Stomach smooth muscle (tissue), 2 donors: Measurements from ENCODE around the gene SMC1B.

Experiments
- H3K27ac ChIP-seq: one replicate; pipeline ENCODE4 v1.7.0; 2013; ENCODE audit warnings: mild to moderate bottlenecking, low read length, inconsistent platforms
- H3K27me3 ChIP-seq, 2 donors: one replicate each; pipeline ENCODE4 v1.7.0; 2013; ENCODE audit warnings: low read length in 2 of 2; ENCODE audit not compliant: insufficient read depth in 2 of 2, control insufficient read depth in 1 of 2
- H3K36me3 ChIP-seq, 2 donors: one replicate each; pipeline ENCODE4 v1.7.0; 2013; ENCODE audit warnings: low read length in 2 of 2; ENCODE audit not compliant: control insufficient read depth in 2 of 2, insufficient read depth in 2 of 2
- H3K4me1 ChIP-seq: one replicate; pipeline ENCODE4 v1.7.0; 2013; ENCODE audit warnings: low read length; ENCODE audit not compliant: control insufficient read depth, insufficient read depth
- H3K4me3 ChIP-seq, 2 donors: one replicate each; pipeline ENCODE4 v1.7.0; 2013; ENCODE audit warnings: low read length in 2 of 2
- H3K9ac ChIP-seq, 2 donors: one replicate each; pipeline ENCODE4 v1.7.0; 2013; ENCODE audit warnings: low read length in 2 of 2, mild to moderate bottlenecking in 1 of 2
- H3K9me3 ChIP-seq, 2 donors: one replicate each; pipeline ENCODE4 v1.7.0; 2013; ENCODE audit warnings: low read length in 2 of 2; ENCODE audit not compliant: control insufficient read depth in 2 of 2
- donor health status: healthy.
- donor health status: Pancreatic carcinoma.

Gene SMC1B

DNA sequence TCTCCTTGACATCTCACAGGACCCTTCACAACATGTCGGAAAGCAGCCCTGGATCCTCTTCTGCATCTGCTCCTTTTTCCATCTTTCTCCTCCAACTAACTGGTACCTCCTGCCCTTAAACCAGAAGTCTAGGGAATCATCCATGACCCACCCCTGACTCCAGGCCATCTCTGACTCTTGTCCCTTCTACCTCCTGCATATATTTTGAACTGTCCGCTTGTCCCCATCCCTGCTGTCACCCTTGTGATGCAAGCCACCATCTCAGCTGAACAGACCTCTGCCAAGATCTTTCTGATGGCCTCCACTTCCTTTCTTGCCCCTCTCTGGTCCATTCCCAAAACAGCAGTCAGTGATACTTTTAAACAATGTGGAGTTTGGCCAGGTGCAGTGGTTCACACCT lies 7.1 kb upstream of the SMC1B start:
- Histone ChIP-seq H3K4me1 (peaks cover 2% of the 10 kb centered on the region), H3K27me3 (peaks cover 0 to 3% of the 10 kb centered on the region in 2 donors), H3K9me3 (no peaks in the 10 kb centered on the region), H3K36me3 (no peaks in the 10 kb centered on the region), H3K4me3 (no peak overlapping the region), H3K27ac (no peak overlapping the region), H3K9ac (no peak overlapping the region)

GRCh38 chr22:45420011-45420410 lies 6.6 kb upstream of the SMC1B start:
- H3K27ac ChIP-seq = no peak overlapping the region
- no peak overlapping the region for H3K9ac ChIP-seq
- no peaks in the 10 kb centered on the region for H3K36me3 ChIP-seq
- peaks cover 0 to 3% of the 10 kb centered on the region in 2 donors for H3K27me3 ChIP-seq
- H3K4me1 ChIP-seq = peaks cover 2% of the 10 kb centered on the region
- no peak overlapping the region for H3K4me3 ChIP-seq
- H3K9me3 ChIP-seq = no peaks in the 10 kb centered on the region

GRCh38 chr22:45418770-45419138 lies 5.4 kb upstream of the SMC1B start:
- H3K9me3 ChIP-seq = no peaks in the 10 kb centered on the region

GRCh38 chr22:45418056-45418769 lies 4.8 kb upstream of the SMC1B start:
- Histone ChIP-seq H3K4me3 (no peak overlapping the region), H3K9me3 (no peaks in the 10 kb centered on the region), H3K36me3 (no peaks in the 10 kb centered on the region), H3K27ac (no peak overlapping the region), H3K27me3 (peaks cover 5 to 6% of the 10 kb centered on the region in 2 donors), H3K9ac (no peak overlapping the region), H3K4me1 (peaks cover 7% of the 10 kb centered on the region)

More at GRCh38 chr22:45418770-45419138, 5.4 kb upstream of the SMC1B start:
- Histone ChIP-seq H3K9ac (no peak overlapping the region), H3K27me3 (peaks cover under 1 to 5% of the 10 kb centered on the region in 2 donors), H3K36me3 (no peaks in the 10 kb centered on the region), H3K27ac (no peak overlapping the region), H3K4me3 (no peak overlapping the region), H3K4me1 (peaks cover 1% of the 10 kb centered on the region)

GRCh38 chr22:45413013-45413367 lies 409 bp downstream of the SMC1B start:
- Histone ChIP-seq H3K27me3 (peaks cover 2 to 13% of the 10 kb centered on the region in 2 donors), H3K9me3 (no peaks in the 10 kb centered on the region), H3K9ac (no peak overlapping the region), H3K36me3 (no peaks in the 10 kb centered on the region), H3K4me3 (peak overlapping the region in 1 of 2 donors; percentile 76), H3K4me1 (peaks cover 7% of the 10 kb centered on the region), H3K27ac (no peak overlapping the region)

DNA sequence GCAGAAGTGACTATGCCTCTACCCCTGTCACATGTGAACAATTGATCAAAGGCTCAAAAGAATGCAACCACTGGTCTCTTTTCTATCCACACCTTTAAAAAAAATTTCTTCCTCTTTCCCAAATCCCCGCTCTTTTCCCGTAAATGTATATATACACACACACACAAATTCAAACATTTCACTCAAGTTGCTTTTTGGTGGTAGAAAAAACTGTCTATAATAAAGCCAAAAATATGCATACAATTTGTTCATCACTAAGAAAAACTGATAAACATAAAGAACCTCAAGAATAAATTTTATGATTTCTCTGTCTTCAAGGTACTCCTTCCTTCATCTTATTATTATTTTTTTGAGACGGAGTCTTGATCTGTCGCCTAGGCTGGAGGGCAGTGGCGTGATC lies 5.6 kb downstream of the SMC1B start:
- no peaks in the 10 kb centered on the region for H3K36me3 ChIP-seq
- H3K27me3 ChIP-seq = peaks cover 0 to 4% of the 10 kb centered on the region in 2 donors
- H3K4me1 ChIP-seq = no peaks in the 10 kb centered on the region
- no peak overlapping the region for H3K27ac ChIP-seq
- H3K9ac ChIP-seq = no peak overlapping the region
- H3K4me3 ChIP-seq = no peak overlapping the region
- no peaks in the 10 kb centered on the region for H3K9me3 ChIP-seq

GRCh38 chr22:45402466-45402985 lies 10.9 kb downstream of the SMC1B start:
- Histone ChIP-seq H3K4me3 (no peak overlapping the region), H3K36me3 (no peaks in the 10 kb centered on the region)

GRCh38 chr22:45399712-45400445 lies 13.5 kb downstream of the SMC1B start:
- no peaks in the 10 kb centered on the region for H3K36me3 ChIP-seq
- no peaks in the 10 kb centered on the region for H3K9me3 ChIP-seq
- no peak overlapping the region for H3K9ac ChIP-seq
- no peak overlapping the region for H3K27ac ChIP-seq
- H3K4me1 ChIP-seq = no peaks in the 10 kb centered on the region
- H3K27me3 ChIP-seq = peaks cover 0 to 5% of the 10 kb centered on the region in 2 donors
- no peak overlapping the region for H3K4me3 ChIP-seq

More at GRCh38 chr22:45402466-45402985, 10.9 kb downstream of the SMC1B start:
- Histone ChIP-seq H3K9ac (no peak overlapping the region), H3K9me3 (no peaks in the 10 kb centered on the region), H3K27ac (no peak overlapping the region), H3K4me1 (no peaks in the 10 kb centered on the region), H3K27me3 (peaks cover 0 to 2% of the 10 kb centered on the region in 2 donors)

GRCh38 chr22:45398214-45398613 lies 15.2 kb downstream of the SMC1B start:
- Histone ChIP-seq H3K4me1 (no peaks in the 10 kb centered on the region), H3K27ac (no peak overlapping the region), H3K9ac (no peak overlapping the region)

DNA sequence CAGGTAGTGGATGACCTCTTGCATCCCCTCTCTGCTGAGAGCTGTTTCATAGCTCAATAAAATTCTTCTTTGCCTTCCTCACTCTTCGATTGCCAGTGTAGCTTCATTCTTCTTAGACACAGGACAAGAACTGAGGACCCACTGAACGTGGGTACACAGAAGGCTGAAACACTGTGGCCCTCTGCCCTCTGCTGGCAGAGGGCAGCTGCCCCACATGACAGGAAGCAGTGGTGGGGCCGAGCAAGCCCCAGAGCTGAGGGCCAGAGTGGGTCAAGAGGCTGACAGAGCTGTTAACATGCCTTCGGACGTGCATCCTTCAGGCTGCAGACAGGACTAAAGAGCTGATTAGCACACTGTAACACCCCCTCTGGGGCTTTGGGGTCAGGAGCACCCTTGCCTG lies 15.6 kb downstream of the SMC1B start:
- Histone ChIP-seq H3K4me3 (no peak overlapping the region), H3K4me1 (no peaks in the 10 kb centered on the region), H3K27me3 (peaks cover 0 to 5% of the 10 kb centered on the region in 2 donors), H3K36me3 (no peaks in the 10 kb centered on the region), H3K27ac (no peak overlapping the region), H3K9ac (no peak overlapping the region), H3K9me3 (no peaks in the 10 kb centered on the region)

More at GRCh38 chr22:45398214-45398613, 15.2 kb downstream of the SMC1B start:
- Histone ChIP-seq H3K27me3 (peaks cover 0 to 5% of the 10 kb centered on the region in 2 donors), H3K9me3 (no peaks in the 10 kb centered on the region), H3K36me3 (no peaks in the 10 kb centered on the region), H3K4me3 (no peak overlapping the region)

GRCh38 chr22:45389546-45389945 lies 23.9 kb downstream of the SMC1B start:
- H3K4me1 ChIP-seq = no peaks in the 10 kb centered on the region
- no peak overlapping the region for H3K27ac ChIP-seq
- no peaks in the 10 kb centered on the region for H3K36me3 ChIP-seq
- H3K4me3 ChIP-seq = no peak overlapping the region
- no peaks in the 10 kb centered on the region for H3K9me3 ChIP-seq
- no peaks in the 10 kb centered on the region for H3K27me3 ChIP-seq
- H3K9ac ChIP-seq = no peak overlapping the region
